Smooth muscle cell of the brain vasculature (primary cell): Measurements from ENCODE around the gene NR1D1.

Experiments used
- DNase-seq: peaks from one replicate; pipeline ENCODE4 v3.0.0-alpha.2; 2012; ENCODE audit warnings: low read depth, low spot score

NR1D1 gene

DNA sequence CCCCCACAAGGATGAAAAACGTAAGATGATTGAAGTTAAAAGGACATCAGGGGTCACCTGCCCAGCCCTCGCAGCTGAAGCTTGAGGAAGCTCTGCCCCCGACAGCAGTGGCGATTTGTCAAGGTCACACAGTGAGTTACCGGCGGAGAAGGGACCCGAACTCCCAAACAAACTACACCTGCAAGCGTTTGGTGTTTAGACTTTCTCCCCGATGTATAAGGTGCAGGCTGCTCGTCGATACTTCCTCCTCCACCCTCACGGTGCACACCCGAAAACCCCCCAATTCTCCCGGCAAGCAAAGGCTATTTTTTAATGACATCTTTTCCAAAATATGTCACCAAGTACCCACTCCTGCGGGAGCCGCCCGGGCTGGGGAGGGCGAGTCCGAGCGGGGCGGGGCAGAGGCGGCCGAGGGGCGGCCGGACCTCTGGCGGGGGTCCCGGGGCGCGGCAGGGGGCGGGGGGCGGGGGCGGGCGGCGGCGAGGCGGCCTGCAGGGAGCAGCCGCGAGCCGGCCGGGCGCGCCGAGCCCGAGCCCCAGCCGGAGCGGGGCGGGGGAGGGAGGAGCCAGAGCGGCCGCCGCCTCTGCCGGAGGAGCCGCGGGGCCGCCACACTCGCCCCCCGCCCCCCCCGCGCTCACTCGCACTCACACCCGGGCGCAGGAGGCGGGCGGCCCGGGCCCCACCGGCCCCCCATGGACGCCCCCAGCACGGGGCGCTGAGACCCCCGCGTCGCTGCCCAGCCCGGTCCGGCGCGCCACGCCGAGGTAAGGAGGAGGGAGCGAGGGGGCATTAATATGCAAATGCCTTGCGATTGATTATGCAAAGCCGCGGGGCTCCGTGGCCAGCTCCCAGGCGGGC lies 37.8 kb downstream of the NR1D1 start, which contains the start of gene THRA:
TSS of gene THRA (plus strand) at position 637 of the 858 bp plus-strand sequence. CDS start 11,524 bp downstream, outside the sequence.
- DNase-seq: no peak

DNA sequence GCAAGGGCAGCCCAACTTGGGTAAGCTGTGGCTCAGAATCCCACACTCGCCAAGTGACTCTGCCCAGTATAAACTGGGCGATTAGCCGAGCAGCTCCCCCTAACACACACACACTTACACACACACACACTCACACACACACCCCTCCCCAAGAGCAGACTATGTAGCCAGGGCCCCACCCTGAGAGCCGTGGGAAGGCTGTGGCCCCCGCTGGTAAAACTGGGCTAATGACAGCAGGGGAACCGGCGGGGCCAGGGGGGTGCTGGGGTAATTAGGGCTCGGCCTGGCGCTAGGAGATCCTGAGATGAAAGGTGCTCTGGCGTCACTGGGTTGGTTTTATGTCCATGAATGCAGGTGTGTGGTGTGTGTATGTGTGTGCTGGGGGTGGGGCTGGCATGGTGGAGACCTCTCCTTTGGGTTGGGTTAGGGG lies 38.8 kb downstream of the NR1D1 start:
- no peak for DNase-seq

DNA sequence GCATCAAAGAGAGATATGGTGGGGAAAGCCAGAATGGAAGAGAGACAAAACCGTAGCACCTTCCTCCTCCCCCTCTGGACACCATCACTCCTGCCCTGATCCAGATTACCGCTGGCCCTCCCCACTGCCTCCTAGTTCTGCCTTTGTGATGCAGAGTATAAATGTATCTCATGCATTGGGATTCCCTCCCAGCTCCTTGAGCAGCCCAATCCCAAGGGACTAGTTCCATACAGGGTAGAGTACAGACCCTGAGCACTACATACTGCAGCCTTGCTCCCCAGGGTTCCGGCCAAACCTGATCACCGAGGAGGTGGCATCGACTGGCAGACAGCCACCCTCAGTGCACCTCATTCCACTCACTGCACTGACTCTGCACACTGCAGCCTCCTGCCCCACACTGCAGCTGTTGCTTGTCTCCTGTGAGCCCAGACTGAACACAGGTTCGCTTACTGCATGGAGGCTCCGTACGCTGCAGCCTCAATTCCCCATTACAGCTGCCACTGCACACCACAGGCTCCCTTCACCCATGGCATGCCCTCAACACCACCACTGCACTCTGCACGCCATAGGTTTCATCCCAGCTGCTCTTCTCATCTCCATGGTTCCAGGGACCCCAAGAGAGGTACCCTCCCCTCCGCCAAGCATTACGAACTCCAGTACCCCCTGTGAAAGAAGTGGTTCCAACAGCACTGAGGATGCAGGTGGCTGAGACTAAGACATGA lies 39.3 kb downstream of the NR1D1 start:
- no peak for DNase-seq

DNA sequence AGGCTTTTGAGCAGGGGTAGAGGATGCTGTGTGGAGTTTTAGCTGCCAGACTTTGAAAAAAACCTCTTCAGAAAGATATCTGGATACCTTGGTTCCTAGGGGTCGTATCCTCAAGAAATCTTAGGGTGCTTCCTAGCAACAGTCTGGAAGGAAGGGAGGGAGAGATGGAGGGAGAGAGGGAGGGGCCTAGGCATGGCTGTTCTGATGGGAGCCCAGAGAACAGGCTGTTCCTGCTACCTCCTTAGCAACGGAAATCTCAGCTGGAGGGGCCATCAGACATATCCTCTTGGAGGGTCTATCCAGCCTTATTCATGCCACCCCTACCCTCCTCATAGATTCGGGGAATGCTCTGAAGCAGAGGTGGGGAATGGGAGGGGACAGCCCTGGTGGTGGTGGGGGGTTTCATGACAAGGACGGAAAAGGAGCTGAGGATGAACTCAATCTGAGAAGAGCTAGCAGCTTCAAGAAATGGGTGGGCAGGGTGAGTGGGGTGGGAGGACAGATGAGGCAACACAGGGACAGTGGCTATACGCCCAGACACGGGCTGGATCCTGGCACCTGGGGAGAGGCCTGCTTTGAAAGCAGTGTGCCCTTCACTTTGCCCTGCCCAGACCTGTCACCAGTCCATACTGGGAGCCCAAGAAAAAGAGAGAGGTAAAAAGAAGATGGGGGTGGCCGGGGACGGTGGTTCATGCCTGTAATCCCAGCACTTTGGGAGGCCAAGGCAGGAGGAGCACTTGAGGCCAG lies 40.5 kb downstream of the NR1D1 start:
- DNase-seq: no peak

DNA sequence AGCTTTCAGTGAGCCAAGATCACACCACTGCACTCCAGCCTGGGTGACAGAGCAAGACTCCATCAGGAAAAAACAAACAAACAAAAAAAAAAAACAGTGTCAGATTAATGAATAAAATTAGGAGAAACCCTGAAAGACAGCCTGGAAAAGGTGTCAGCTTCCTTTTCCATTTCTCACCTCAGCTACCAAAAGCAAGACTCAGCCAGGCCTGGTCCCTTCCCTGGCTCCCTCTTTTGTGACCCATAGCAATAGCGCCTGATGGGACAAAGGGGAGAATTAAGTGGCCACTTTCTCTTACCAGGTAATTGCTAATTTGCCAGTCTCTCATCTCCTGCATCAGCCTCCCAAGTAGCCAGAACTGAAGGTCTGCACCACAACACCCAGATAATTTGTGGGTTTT lies 41.5 kb downstream of the NR1D1 start:
- DNase-seq: no peak

DNA sequence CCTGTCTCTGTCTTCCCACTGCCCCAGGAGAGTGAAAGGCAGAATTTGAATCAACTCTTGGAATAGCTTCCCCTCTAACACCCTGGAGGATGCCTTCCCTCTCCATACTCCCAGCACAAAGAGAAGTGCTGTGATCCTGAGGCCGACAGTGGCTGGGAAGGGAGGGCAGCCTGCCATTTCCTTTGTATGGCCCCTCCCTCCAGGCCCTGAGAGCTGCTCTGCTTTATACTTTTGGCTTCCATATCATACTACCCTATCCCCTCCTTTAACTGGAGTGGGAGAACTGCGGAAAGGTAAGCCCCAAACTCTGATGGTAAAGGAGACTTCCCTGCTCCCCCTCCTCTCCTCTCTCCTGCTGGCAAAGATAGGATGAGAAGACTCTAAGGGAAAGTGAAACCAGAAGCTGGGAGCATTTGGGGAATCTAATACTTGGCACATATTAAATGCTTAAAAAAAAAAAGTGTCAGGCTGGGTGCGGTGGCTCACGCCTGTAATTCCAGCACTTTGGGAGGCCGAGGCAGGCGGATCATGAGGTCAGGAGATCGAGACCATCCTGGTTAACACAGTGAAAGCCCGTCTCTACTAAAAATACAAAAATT lies 42.1 kb downstream of the NR1D1 start:
- no peak for DNase-seq

DNA sequence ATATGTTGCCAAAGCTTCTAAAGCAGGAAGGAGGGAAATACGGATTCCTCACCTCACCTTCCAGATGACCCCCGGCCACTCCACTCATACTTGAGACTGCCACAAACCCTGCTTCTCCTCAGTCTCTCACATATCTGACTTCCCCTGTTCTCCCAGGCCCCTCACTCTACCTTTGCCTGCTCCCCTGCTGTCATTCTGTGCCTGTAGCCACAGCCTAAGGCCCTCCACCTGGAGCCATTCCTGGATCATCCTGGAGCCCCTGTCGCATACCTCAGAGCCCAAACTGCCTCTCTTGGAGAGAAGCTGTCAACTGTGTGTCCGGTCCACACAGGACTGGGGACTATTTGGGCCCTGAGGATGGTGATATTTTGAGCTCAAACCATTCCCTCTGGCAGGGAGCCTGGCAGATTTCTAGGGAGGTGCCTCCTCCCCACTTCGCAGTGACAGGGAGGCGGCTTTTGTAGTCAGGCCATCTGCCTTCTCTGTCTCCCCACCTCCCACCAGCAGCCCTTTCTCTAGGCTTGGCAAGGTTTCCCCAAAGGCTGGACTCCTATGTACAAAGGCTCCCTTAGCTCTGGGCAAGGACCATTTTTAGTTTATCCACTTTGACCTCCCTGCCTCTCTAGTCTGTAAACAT lies 43.9 kb downstream of the NR1D1 start:
- no peak for DNase-seq
